Measurements from ENCODE around the gene PLCB1. TPM values are rescaled to one million over a fixed set of nuclear protein-coding genes. Genes with fewer than 3 reads are reported as not detected.

Gene PLCB1
- total and polyA plus RNA-seq, 10 of the 15 experiments (the other 5 are each of a cell fraction or from before 2014, with no cell fraction given), result 0.05 to 5.3 (median 0.17) TPM; not detected in 1

DNA sequence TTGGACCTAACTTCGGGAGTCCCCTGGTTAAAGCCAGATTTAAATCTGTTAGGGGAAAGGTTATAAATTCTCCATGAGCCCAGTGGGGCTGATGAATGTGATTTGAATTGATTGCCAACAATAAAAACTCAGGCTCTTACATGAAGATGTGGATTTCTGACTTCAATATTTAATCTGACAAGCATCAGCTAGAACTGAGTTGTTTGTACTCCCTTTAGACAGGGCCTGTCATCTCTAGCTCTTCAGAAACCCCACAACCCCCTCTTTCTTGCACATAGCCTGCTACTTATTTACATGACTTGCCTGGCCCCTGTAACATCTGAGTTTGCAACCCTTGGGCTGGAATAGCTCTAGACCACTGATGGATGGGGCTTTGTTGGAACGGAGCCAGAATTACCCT, 745.2 kb downstream of the PLCB1 start (continued):
- TF ChIP-seq KAT2A (conservative IDR thresholded peaks at IDR 0.05; ENCODE audit: control insufficient read depth, low read depth, low read length) (no peak), ZNF274 (IDR thresholded peaks at IDR 0.05; ENCODE audit: insufficient read depth, insufficient read length) (no peak), ETV6 (conservative IDR thresholded peaks at IDR 0.05 in 1 of 2, IDR thresholded peaks at IDR 0.05 in 1 of 2; ENCODE audit: borderline replicate concordance in 1 of 2, low read depth in 1 of 2) (no peak)
- TF ChIP-seq, protein P1, sequence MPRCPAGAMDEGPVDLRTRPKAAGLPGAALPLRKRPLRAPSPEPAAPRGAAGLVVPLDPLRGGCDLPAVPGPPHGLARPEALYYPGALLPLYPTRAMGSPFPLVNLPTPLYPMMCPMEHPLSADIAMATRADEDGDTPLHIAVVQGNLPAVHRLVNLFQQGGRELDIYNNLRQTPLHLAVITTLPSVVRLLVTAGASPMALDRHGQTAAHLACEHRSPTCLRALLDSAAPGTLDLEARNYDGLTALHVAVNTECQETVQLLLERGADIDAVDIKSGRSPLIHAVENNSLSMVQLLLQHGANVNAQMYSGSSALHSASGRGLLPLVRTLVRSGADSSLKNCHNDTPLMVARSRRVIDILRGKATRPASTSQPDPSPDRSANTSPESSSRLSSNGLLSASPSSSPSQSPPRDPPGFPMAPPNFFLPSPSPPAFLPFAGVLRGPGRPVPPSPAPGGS (IDR thresholded peaks at IDR 0.05; ENCODE audit: borderline replicate concordance, insufficient read depth, low read depth, low read length, poor library complexity, severe bottlenecking), result no peak

DNA sequence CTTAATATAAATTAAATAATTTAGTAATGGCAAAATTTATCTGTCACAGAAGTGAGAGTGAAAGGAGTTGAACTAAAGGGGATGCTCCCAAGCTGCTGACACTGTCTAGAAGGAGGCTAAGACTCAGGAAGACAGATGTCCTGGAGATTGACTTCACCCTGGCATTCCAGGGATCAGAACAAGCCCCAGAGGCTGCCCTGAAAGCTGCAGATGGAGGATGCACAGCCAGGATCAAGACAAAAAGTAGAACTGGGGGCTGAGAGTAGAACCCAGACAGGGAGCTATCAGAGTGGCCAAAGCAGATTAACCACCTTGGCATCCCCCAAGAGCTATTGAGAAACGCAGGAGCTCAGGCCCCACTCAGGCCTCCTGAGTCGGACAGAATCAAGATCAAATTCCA, 747.6 kb downstream of the PLCB1 start:
- no peak for FAIRE-seq
- Histone ChIP-seq H3K4me2 (ENCODE audit: control insufficient read depth, insufficient read depth) (no peak overlapping the region), H3K9me3 (replicated peaks; ENCODE audit: control insufficient read depth, insufficient read depth, low read length) (no peaks in the 10 kb centered on the region), H3K4me1 (ENCODE audit: control insufficient read depth, insufficient read depth, low read length) (no peaks in the 10 kb centered on the region), H3K4me3 (no peak overlapping the region), H3K27ac (ENCODE audit: control insufficient read depth, insufficient read depth) (no peak overlapping the region), H2AFZ (ENCODE audit: control insufficient read depth, low read depth, low read length) (no peak overlapping the region), H3K9ac (ENCODE audit: control insufficient read depth, insufficient read depth, low read length) (no peak overlapping the region), H3K27me3 (replicated peaks in 1 of 2; ENCODE audit: control insufficient read depth in 2 of 2, insufficient read depth in 2 of 2, low read length in 1 of 2) (no peaks in the 10 kb centered on the region), H3K36me3 (ENCODE audit: control insufficient read depth in 2 of 2, insufficient read depth in 2 of 2, low read length in 1 of 2) (no peaks in the 10 kb centered on the region), H3K79me2 (ENCODE audit: control insufficient read depth, insufficient read depth, low read length) (no peaks in the 10 kb centered on the region), H4K20me1 (ENCODE audit: control insufficient read depth, insufficient read depth) (no peaks in the 10 kb centered on the region)
- ChIA-PET RAD21 (ENCODE audit: unreplicated experiment) (no interaction called here), POLR2A (no interaction called here), SMC1A (ENCODE audit: uncharacterized antibody, unreplicated experiment) (no interaction called here), CTCF (interaction anchor here (0.6 kb wide), 1 partner anchor 11 kb away, joined by 3 read pairs; no protein-coding TSS in a partner anchor)
- 38% methylated on average over 2 of the region's 2 CpGs for WGBS (ENCODE audit: insufficient coverage, insufficient replicate concordance, low lambda C conversion rate, missing lambda C conversion rate)
- no peak for ATAC-seq
- in situ Hi-C loops (cut with MboI) (no loop called here), intact Hi-C loops (cut with micrococcal nuclease; ENCODE audit: unreplicated experiment) (no loop called here)
- no peak for DNase-seq (ENCODE audit: low read depth, low spot score)
- no TSS peak for BruUV-seq (replicated peaks)
- TF ChIP-seq, protein P2, sequence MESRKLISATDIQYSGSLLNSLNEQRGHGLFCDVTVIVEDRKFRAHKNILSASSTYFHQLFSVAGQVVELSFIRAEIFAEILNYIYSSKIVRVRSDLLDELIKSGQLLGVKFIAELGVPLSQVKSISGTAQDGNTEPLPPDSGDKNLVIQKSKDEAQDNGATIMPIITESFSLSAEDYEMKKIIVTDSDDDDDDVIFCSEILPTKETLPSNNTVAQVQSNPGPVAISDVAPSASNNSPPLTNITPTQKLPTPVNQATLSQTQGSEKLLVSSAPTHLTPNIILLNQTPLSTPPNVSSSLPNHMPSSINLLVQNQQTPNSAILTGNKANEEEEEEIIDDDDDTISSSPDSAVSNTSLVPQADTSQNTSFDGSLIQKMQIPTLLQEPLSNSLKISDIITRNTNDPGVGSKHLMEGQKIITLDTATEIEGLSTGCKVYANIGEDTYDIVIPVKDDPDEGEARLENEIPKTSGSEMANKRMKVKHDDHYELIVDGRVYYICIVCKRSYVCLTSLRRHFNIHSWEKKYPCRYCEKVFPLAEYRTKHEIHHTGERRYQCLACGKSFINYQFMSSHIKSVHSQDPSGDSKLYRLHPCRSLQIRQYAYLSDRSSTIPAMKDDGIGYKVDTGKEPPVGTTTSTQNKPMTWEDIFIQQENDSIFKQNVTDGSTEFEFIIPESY (IDR thresholded peaks at IDR 0.05), result no peak
- TF ChIP-seq RFX5 (IDR thresholded peaks at IDR 0.05; ENCODE audit: low read depth, low read length) (no peak), STAT1 (conservative IDR thresholded peaks at IDR 0.05) (no peak), CBX5 (IDR thresholded peaks at IDR 0.05; ENCODE audit: low read depth) (no peak), MTA2 (IDR thresholded peaks at IDR 0.05; ENCODE audit: low read depth) (no peak)
- TF ChIP-seq, protein P1 (IDR thresholded peaks at IDR 0.05; ENCODE audit: borderline replicate concordance, insufficient read depth, low read depth, low read length, poor library complexity, severe bottlenecking), result no peak
